H1 (cell line): Measurements from ENCODE around the gene SPOCK3. TPM values are rescaled to one million over a fixed set of nuclear protein-coding genes. Genes with fewer than 3 reads are reported as not detected.

ENCODE experiments used
- CBX5 ChIP-seq: fragments of 300-800, 300-1000 bp; sonication (generic); IDR thresholded peaks from 2 replicates; pipeline ENCODE4 v1.7.1; 2016; ENCODE audit warnings: antibody characterized with exemption, low read length, low read depth
- POLR2AphosphoS5 ChIP-seq: IDR thresholded peaks from 2 replicates; pipeline ENCODE4 v1.6.1; 2011; ENCODE audit warnings: low read depth, low read length
- SIX5 ChIP-seq: IDR thresholded peaks from 2 replicates; pipeline ENCODE4 v1.6.1; 2011; ENCODE audit warnings: mild to moderate bottlenecking, low read depth, low read length
- ZNF274 ChIP-seq: IDR thresholded peaks from 2 replicates; pipeline ENCODE4 v1.7.0; 2012; ENCODE audit warnings: low read length, borderline replicate concordance; ENCODE audit errors: extremely low read depth
- polyA plus RNA-seq, 7 experiments: library from polyadenylated mRNA; depleted of rRNA in 3 of 7; stranded (reverse) in 5 of 7; unstranded in 2 of 7; fragments of >200 nt in 5 of 7; fragments of 200-250 nt in 2 of 7; gene quantifications; 1 replicate in 5 of 7; 2 replicates in 1 of 7; 4 replicates in 1 of 7; pipeline versions ENCODE4 v1.2.1 to v1.2.3, GENCODE V29; 2011 to 2013; ENCODE audit warnings: missing spikeins in 2 of 7, mixed read lengths in 2 of 7
- total RNA-seq: library from RNA; stranded (reverse); fragmentation: NEBNext Ultra II Directional; extraction: Animal tissue kit (Norgen Biotek cat#: 25700); gene quantifications from 2 replicates; pipeline ENCODE4 v1.2.1, GENCODE V29; 2021

The SPOCK3 gene
- total and polyA plus RNA-seq, 2 of the 8 experiments (the other 6 are each of a cell fraction or from before 2014, with no cell fraction given) = 0.14 to 0.60 TPM

DNA sequence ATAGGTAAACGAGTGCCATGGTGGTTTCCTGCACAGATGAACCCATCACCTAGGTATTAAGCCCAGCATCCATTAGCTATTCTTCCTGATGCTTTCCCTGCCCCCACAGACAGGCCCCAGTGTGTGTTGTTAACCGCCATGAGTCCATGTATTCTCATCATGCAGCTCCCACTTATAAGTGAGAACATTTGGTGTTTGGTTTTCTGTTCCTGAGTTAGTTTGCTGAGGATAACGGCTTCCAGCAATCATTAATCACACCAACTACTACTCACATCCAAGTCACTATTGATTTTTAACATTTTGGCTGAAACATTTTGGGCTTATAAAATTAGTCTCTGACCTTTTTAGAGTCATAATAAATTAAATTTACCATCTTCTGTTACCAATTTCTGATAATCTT, 205.3 kb downstream of the SPOCK3 start (continued):
- TF ChIP-seq POLR2AphosphoS5 (no peak), ZNF274 (no peak), SIX5 (no peak), CBX5 (no peak)
